Stimulated activated CD4-positive, alpha-beta T cell treated with anti-CD3 and anti-CD28 coated beads, Interleukin-12 subunit alpha, Interleukin-12 subunit beta, amount 100 ng/mL, for 48 hours (primary cell): Measurements from ENCODE around the gene DHRS2.
"Not testable (repeated sequence)": the region's sequence is repeated elsewhere in the genome, so short reads cannot be mapped to it uniquely, and the experiment has no call there.

Source experiments
- DNase-seq, 3 donors: peaks; one replicate each; pipeline ENCODE4 v3.0.0-alpha.2; 2020; ENCODE audit warnings: low read depth in 2 of 3, low spot score in 1 of 3

Gene DHRS2

GRCh38 chr14:23632461-23633159 lies 3.6 kb upstream of the DHRS2 start:
- no peak for DNase-seq

GRCh38 chr14:23633160-23633701 lies 2.9 kb upstream of the DHRS2 start:
- no peak for DNase-seq

- not testable (repeated sequence) for DNase-seq
These were observed 1.3 kb upstream of the DHRS2 start for GRCh38 chr14:23634698-23635412.

- DNase-seq, result not testable (repeated sequence)
These were observed 1.1 kb downstream of the DHRS2 start for GRCh38 chr14:23637312-23637654.

GRCh38 chr14:23637655-23638413 lies 1.7 kb downstream of the DHRS2 start:
- DNase-seq, result not testable (repeated sequence)

DNA sequence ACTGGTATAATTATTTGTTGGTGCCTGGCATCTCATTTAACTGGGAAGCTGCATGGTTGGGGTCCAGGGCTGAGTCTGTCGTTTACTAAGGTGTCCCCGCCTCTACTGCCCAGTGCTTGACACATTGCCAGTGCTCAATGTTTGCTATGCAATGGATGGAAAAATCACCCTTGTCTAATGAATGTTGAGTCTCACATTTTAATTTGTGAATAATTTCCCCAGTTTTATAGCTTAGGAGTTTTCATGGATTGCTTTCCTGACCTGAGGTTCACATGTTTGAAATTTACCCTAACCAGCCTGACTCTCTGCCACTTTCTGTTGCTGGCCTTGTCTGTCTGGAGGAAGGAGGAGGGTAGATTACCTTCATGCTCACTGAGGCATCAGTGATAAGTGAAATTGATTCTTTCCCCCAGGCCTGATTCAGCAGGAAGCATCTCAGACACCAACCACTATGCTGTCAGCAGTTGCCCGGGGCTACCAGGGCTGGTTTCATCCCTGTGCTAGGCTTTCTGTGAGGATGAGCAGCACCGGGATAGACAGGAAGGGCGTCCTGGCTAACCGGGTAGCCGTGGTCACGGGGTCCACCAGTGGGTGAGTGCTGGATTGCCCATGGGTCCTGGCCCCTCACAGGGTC lies 2.4 kb downstream of the DHRS2 start:
- DNase-seq, result no peak

DNA sequence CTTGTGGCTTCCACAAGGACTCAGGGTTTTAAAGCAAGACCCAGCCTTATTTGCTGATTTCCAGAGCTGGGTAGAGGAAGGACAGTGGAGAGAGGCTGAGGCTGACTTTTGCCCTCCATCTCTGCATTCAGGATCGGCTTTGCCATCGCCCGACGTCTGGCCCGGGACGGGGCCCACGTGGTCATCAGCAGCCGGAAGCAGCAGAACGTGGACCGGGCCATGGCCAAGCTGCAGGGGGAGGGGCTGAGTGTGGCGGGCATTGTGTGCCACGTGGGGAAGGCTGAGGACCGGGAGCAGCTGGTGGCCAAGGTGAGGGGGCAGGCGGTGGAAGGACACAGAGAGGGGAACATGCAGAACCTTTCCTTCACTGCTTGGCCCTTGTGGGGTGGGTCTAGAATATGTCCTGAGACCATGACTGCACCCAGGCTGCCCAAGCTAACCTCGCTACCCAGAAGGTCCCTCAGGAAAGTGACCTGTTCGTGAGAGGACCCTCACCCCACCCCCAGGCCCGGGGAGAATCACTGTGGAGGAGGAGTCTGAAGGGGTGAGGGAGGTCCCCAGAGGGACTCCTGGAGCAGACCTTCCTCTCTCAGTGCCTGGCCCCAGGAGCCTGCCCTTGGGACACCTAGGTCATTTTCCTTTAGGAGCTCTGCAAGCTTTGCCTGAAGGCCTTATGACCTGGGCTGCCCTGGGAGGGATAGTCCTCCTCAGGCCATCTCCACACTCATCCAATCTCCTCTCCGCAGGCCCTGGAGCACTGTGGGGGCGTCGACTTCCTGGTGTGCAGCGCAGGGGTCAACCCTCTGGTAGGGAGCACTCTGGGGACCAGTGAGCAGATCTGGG lies 3.1 kb downstream of the DHRS2 start:
- no peak for DNase-seq

DNA sequence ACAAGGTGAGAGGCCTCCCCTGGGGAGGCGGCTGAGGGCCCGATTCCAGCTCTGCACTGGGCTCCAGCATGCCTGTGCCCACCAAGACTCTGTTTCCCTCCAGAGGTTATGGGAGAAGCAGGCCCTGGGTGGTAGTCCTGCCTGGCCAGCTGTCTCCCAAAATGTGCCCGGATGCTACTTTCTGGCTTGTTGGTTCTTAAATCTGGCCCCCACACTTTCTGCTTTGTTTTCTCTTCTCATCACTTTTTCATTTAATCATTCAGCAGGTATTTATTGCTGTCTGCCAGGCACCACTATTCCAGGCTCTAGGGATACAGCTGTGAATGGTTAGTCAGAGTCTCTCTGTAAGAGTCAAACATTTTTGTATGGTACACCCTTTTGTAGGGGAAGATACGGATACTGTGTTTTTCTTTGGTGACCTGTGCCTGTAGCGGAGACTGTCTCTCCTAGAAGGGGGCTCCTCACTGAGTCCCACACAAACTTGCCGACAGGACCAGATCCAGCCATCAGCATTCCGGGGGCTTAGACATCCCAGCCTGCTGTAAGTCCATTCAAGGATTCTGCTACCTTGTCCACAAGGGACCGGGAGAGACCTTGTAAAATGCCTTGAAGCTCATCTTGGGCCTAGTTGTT lies 3.8 kb downstream of the DHRS2 start:
- DNase-seq, result no peak

- DNase-seq, result no peak
These were observed 4.5 kb downstream of the DHRS2 start for GRCh38 chr14:23640524-23641141.

GRCh38 chr14:23641180-23641914 lies 5.2 kb downstream of the DHRS2 start:
- no peak for DNase-seq

DNA sequence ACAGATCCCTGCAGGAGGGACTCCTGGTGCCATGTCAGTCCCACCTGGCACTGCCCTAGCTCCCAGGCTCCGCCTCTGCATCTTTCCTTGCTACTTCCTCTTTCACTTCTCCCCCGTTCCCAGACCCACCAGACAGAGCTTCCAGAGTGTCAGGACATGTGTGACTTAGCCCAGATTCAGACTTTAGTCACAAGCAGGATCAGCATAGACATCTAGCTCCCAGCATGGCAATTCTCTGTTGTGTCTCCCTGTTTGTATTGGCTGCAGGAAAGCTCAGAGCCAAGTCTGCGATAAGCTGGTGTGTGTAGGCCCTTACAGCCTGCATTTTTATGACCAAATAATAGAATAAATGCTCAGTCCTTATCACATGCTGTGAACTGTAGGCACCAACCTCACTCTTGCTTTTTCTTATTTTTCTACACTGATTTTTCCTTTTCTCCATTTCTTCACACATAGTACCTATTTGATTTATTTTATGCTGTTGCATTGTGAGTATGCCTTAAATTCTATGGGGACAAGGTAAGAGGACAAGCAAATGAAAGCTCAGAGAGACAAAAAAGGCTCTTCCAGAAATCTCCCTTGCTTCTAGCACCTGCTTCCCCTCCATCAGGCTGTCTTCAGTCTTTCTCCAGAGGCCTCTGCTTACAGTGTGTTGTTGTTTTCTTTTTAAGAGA lies 5.9 kb downstream of the DHRS2 start:
- no peak for DNase-seq

DNA sequence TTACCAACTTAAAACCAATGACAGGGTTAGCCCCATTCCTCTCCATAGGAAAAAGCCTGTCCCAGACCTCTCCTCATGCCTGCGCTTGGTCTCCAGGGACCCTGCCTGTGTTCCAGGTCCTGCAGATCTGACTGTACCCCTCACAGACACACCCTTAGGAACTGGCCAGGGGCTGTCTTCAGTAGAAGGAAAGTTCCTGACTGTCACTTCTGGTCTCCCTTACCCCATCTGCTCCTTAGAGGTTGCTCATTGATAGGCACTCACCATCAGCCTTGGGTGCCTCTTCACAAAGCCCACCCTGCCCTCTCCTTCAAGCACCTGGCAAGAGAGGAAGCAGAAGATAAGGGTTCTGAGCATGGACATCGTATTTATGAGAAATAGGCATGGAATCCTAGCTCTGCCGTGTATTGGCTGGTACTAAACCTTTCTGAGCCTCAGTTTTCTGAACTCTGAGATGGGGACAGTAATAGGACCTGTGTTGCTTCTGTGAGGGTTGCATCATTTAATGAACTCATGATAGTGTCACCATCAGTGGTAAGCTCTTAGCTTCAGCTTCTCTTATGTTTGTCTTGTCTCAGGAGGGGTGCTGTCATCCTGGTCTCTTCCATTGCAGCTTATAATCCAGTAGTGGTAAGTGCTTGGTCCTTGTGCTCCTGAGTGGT lies 7.5 kb downstream of the DHRS2 start:
- no peak for DNase-seq

- DNase-seq, result no peak
These were observed 8.2 kb downstream of the DHRS2 start for GRCh38 chr14:23644195-23644918.

- no peak for DNase-seq
These were observed 8.8 kb downstream of the DHRS2 start for GRCh38 chr14:23644919-23645336.

- no peak for DNase-seq
These were observed 9.3 kb downstream of the DHRS2 start for GRCh38 chr14:23645504-23645811.

DNA sequence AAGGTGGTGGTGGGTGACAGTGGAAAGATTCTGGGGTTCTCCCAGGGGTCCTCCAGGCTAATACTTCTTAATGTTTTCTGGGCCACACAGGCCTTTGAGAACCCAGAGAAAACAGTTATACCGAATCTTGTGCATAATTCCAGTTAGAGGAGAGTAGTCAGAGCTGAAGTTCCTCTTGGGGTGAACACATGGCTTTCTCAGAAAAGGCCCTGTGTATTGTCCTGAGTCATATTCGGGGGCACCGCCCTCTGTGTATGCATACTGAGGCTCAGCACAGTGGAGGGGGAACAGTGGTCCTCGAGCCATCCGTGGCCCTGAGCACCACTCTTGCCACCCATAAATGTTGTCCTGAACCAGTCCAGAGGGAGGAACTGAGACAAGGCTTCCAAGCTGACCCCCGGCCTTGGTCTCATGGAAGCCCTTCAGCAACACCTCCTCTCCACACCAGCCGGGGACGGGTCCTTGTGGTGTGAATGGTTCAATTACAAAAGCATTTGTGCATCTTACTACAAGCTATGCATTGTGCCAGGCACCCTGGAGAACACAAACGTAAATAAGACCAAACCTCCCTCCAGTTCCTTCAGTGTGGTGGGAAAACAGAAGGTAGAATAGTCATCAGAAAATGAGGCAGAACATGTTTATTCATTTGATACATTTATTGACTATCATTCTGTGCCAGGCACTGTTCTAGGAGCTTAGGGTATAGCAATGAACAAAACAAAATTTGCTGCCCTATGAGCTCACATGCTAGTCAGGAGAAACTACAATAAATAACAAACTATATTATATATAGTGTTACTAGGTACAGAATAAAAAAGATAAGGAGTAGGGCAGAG lies 9.9 kb downstream of the DHRS2 start:
- DNase-seq, result no peak
